A549 (cell line): ENCODE data around the gene CFAP69.

Experiments
- FOSL2 ChIP-seq, 2 experiments: fragments of 450-650 bp in 1 of 2; fragments of >200 bp in 1 of 2; sonication (Bioruptor Twin) in 1 of 2; formaldehyde crosslinking; IDR thresholded peaks; 2 replicates each; pipeline versions ENCODE4 v1.5.0 to v1.6.1; 2016 to 2020; ENCODE audit warnings: mild to moderate bottlenecking in 1 of 2, moderate library complexity in 1 of 2
- JUN ChIP-seq, 2 experiments: fragments of >200 bp; sonication (Bioruptor Twin); formaldehyde crosslinking; IDR thresholded peaks; 2 replicates in 1 of 2; 3 replicates in 1 of 2; pipeline ENCODE4 v1.6.1; 2016 to 2017
- MAFK ChIP-seq: fragments of 450-650 bp; IDR thresholded peaks from 2 replicates; pipeline ENCODE4 v1.6.1; 2014; ENCODE audit not compliant: partially characterized antibody
- MYC ChIP-seq: IDR thresholded peaks from 2 replicates; pipeline ENCODE4 v1.6.1; 2012; ENCODE audit warnings: mild to moderate bottlenecking, inconsistent platforms, low read length, improper control_type of control experiment, borderline replicate concordance
- POLR2A ChIP-seq: IDR thresholded peaks from 2 replicates; pipeline ENCODE4 v1.6.1; 2012; ENCODE audit warnings: mild to moderate bottlenecking, low read length
- RNF2 ChIP-seq: fragments of 200-600 bp; sonication (generic); IDR thresholded peaks from 2 replicates; pipeline ENCODE4 v1.6.1; 2016; ENCODE audit warnings: low read depth, mild to moderate bottlenecking, antibody characterized with exemption, moderate library complexity, borderline replicate concordance
- SMC3 ChIP-seq: fragments of >200 bp; sonication (Bioruptor Twin); formaldehyde crosslinking; IDR thresholded peaks from 3 replicates; pipeline ENCODE4 v1.6.1; 2018; ENCODE audit warnings: inconsistent platforms
- TF ChIP-seq, protein P1 (sequence below): fragments of >200 bp; sonication (Bioruptor Twin); formaldehyde crosslinking; IDR thresholded peaks from 3 replicates; pipeline ENCODE4 v1.5.1; 2016
- TF ChIP-seq, protein P2 (sequence below): IDR thresholded peaks from 2 replicates; pipeline ENCODE4 v1.6.1; 2012
- TF ChIP-seq, protein P3 (sequence below): fragments of 200-600 bp; sonication (generic); IDR thresholded peaks from 2 replicates; pipeline ENCODE4 v1.6.1; 2016; ENCODE audit warnings: antibody characterized with exemption, mild to moderate bottlenecking, moderate library complexity
- TF ChIP-seq, protein P4 (sequence below): fragments of >200 bp; sonication (Bioruptor Twin); formaldehyde crosslinking; IDR thresholded peaks from 2 replicates; pipeline ENCODE4 v1.6.1; 2016

DNA sequence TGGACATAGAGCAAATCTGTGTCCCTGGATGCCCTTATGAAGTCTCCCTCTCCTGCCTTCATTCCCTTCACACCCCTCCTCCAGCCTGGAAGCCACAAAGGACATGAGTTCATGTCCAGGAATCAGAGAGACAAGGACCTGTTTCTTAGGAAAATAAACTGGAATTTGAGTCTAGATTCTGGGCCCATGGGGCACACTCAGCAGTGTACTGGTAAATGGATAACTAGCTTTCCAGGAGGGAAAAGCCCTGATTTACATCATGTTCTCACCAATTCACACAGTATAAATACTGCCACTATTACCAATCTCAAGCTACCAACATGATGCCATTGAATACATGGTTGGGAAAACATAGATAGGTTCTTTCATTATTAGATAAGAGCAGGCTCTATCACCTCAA, 66.2 kb downstream of the CFAP69 start:
- TF ChIP-seq, protein P1, sequence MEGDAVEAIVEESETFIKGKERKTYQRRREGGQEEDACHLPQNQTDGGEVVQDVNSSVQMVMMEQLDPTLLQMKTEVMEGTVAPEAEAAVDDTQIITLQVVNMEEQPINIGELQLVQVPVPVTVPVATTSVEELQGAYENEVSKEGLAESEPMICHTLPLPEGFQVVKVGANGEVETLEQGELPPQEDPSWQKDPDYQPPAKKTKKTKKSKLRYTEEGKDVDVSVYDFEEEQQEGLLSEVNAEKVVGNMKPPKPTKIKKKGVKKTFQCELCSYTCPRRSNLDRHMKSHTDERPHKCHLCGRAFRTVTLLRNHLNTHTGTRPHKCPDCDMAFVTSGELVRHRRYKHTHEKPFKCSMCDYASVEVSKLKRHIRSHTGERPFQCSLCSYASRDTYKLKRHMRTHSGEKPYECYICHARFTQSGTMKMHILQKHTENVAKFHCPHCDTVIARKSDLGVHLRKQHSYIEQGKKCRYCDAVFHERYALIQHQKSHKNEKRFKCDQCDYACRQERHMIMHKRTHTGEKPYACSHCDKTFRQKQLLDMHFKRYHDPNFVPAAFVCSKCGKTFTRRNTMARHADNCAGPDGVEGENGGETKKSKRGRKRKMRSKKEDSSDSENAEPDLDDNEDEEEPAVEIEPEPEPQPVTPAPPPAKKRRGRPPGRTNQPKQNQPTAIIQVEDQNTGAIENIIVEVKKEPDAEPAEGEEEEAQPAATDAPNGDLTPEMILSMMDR = no peak
- no peak for TF ChIP-seq POLR2A
- no peak for TF ChIP-seq RNF2
- no peak for TF ChIP-seq MAFK
- no peak for TF ChIP-seq JUN (IDR thresholded peaks at IDR 0.05)
- no peak for TF ChIP-seq MYC
- TF ChIP-seq, protein P2, sequence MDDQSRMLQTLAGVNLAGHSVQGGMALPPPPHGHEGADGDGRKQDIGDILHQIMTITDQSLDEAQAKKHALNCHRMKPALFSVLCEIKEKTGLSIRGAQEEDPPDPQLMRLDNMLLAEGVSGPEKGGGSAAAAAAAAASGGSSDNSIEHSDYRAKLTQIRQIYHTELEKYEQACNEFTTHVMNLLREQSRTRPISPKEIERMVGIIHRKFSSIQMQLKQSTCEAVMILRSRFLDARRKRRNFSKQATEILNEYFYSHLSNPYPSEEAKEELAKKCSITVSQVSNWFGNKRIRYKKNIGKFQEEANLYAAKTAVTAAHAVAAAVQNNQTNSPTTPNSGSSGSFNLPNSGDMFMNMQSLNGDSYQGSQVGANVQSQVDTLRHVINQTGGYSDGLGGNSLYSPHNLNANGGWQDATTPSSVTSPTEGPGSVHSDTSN = no peak
- no peak for TF ChIP-seq FOSL2 (IDR thresholded peaks at IDR 0.05)
- TF ChIP-seq FOSL2 (CRISPR knock-in tag; IDR thresholded peaks at IDR 0.05) = no peak
- no peak for TF ChIP-seq SMC3
- TF ChIP-seq, protein P3, sequence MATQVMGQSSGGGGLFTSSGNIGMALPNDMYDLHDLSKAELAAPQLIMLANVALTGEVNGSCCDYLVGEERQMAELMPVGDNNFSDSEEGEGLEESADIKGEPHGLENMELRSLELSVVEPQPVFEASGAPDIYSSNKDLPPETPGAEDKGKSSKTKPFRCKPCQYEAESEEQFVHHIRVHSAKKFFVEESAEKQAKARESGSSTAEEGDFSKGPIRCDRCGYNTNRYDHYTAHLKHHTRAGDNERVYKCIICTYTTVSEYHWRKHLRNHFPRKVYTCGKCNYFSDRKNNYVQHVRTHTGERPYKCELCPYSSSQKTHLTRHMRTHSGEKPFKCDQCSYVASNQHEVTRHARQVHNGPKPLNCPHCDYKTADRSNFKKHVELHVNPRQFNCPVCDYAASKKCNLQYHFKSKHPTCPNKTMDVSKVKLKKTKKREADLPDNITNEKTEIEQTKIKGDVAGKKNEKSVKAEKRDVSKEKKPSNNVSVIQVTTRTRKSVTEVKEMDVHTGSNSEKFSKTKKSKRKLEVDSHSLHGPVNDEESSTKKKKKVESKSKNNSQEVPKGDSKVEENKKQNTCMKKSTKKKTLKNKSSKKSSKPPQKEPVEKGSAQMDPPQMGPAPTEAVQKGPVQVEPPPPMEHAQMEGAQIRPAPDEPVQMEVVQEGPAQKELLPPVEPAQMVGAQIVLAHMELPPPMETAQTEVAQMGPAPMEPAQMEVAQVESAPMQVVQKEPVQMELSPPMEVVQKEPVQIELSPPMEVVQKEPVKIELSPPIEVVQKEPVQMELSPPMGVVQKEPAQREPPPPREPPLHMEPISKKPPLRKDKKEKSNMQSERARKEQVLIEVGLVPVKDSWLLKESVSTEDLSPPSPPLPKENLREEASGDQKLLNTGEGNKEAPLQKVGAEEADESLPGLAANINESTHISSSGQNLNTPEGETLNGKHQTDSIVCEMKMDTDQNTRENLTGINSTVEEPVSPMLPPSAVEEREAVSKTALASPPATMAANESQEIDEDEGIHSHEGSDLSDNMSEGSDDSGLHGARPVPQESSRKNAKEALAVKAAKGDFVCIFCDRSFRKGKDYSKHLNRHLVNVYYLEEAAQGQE = no peak
- TF ChIP-seq, protein P4, sequence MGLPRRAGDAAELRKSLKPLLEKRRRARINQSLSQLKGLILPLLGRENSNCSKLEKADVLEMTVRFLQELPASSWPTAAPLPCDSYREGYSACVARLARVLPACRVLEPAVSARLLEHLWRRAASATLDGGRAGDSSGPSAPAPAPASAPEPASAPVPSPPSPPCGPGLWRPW = no peak
